Activated CD4-positive, alpha-beta T cell treated with anti-CD3 and anti-CD28 coated beads, Interleukin-2, amount 50 U/mL, for 1 hour (primary cell): ENCODE results near the gene LRRK1.

Experiments used
- DNase-seq: peaks from one replicate; pipeline ENCODE4 v3.0.0-alpha.2; 2020

LRRK1 gene

GRCh38 chr15:101009176-101009575 is 90.0 kb downstream of the LRRK1 start:
- no peak for DNase-seq

- DNase-seq, result no peak
These were observed 91.6 kb downstream of the LRRK1 start for GRCh38 chr15:101010781-101011180.

GRCh38 chr15:101012326-101013200 is 93.4 kb downstream of the LRRK1 start:
- no peak for DNase-seq

GRCh38 chr15:101013201-101013550 is 94.0 kb downstream of the LRRK1 start:
- DNase-seq, result no peak

GRCh38 chr15:101013769-101014675 is 94.9 kb downstream of the LRRK1 start:
- DNase-seq, result no peak

GRCh38 chr15:101014921-101015841 is 96.0 kb downstream of the LRRK1 start:
- DNase-seq, result peak; percentile 65

GRCh38 chr15:101016581-101016980 is 97.4 kb downstream of the LRRK1 start:
- no peak for DNase-seq

GRCh38 chr15:101017093-101017754 is 98.1 kb downstream of the LRRK1 start:
- no peak for DNase-seq

GRCh38 chr15:101018016-101018415 is 98.9 kb downstream of the LRRK1 start:
- DNase-seq, result no peak

GRCh38 chr15:101018450-101018849 is 99.3 kb downstream of the LRRK1 start:
- DNase-seq, result no peak

GRCh38 chr15:101019366-101019896 is 100.3 kb downstream of the LRRK1 start:
- DNase-seq, result no peak

GRCh38 chr15:101020451-101020850 is 101.3 kb downstream of the LRRK1 start:
- DNase-seq, result no peak

- DNase-seq, result no peak
These were observed 101.8 kb downstream of the LRRK1 start for GRCh38 chr15:101020945-101021344.

- no peak for DNase-seq
These were observed 103.1 kb downstream of the LRRK1 start for GRCh38 chr15:101022306-101022705.

GRCh38 chr15:101022876-101023275 is 103.7 kb downstream of the LRRK1 start:
- no peak for DNase-seq

GRCh38 chr15:101023501-101024072 is 104.4 kb downstream of the LRRK1 start:
- no peak for DNase-seq

GRCh38 chr15:101024073-101024695 is 105.0 kb downstream of the LRRK1 start:
- no peak for DNase-seq

GRCh38 chr15:101024706-101025500 is 105.7 kb downstream of the LRRK1 start:
- DNase-seq, result no peak

- DNase-seq, result no peak
These were observed 106.3 kb downstream of the LRRK1 start for GRCh38 chr15:101025501-101025885.
